ENCODE results near the gene RGMB.

RGMB gene

DNA sequence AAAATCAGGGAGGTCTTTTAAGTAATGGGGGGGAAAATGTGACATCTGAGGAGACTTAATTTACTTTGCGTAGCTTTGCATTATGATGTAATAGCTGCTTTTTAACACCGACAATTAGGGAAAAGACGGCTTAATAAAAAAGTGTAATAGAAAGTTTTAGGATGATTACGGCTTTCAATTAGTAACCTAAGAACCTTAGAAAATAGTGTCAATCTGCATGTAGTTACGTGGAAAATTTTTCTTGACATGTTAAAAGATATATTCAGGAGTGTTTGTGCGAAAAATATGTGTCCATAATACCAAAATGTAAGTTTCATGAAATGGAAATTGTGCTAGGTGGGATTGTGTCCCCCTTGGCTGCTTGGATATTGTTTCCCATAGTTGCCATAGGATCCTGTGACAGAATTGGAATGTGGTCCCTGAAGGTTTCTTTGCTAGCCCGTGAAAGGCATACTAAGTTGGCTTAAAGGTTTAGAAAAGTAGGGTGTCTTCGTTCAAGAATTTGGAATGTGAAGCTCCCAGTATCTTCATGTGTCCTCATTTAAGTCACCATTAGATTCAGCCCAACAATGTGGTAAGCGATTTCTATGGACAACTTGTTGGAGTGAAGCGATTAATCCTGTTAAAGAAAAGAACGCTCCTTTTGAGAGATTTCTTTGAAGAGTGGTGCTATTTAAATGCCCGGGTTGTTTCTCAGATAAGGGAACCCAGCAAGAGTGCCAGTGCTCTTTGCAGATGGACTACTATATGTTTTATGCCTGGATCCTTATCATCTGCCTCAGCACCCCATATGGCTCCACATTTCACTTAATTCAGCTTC, 2.0 kb downstream of the RGMB start:
- H3K27ac ChIP-seq (ENCODE audit: low read length), result no peak overlapping the region
- peak overlapping the region; percentile 100; the same call in 1 of the 2 replicates for H3K4me2 ChIP-seq (ENCODE audit: low read depth, low read length)
- TF ChIP-seq EZH2 (optimal IDR thresholded peaks at IDR 0.05; ENCODE audit: low read depth, low read length), result no peak
- TF ChIP-seq, protein P1, sequence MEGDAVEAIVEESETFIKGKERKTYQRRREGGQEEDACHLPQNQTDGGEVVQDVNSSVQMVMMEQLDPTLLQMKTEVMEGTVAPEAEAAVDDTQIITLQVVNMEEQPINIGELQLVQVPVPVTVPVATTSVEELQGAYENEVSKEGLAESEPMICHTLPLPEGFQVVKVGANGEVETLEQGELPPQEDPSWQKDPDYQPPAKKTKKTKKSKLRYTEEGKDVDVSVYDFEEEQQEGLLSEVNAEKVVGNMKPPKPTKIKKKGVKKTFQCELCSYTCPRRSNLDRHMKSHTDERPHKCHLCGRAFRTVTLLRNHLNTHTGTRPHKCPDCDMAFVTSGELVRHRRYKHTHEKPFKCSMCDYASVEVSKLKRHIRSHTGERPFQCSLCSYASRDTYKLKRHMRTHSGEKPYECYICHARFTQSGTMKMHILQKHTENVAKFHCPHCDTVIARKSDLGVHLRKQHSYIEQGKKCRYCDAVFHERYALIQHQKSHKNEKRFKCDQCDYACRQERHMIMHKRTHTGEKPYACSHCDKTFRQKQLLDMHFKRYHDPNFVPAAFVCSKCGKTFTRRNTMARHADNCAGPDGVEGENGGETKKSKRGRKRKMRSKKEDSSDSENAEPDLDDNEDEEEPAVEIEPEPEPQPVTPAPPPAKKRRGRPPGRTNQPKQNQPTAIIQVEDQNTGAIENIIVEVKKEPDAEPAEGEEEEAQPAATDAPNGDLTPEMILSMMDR (IDR thresholded peaks at IDR 0.05; ENCODE audit: low read length), result no peak
- no peak for TF ChIP-seq EZH2phosphoT487 (IDR thresholded peaks at IDR 0.05; ENCODE audit: low read length)
- no peaks in the 10 kb centered on the region for H3K9me3 ChIP-seq (replicated peaks; ENCODE audit: insufficient read depth, low read length)
- DNase-seq, result no peak
- H3K79me2 ChIP-seq (ENCODE audit: low read length), result peaks cover 19% of the 10 kb centered on the region
- H3K4me1 ChIP-seq (ENCODE audit: low read length), result peaks cover 19% of the 10 kb centered on the region
- H3K9me2 ChIP-seq (replicated peaks; ENCODE audit: insufficient read depth, low read length), result no peaks in the 10 kb centered on the region
- 0 out of 2 replicates have a peak, but pooled peaks cover 3% of the 10 kb centered on the region for H4K20me1 ChIP-seq (ENCODE audit: insufficient read depth, low read length)
- peaks cover 30% of the 10 kb centered on the region for H3F3A ChIP-seq (ENCODE audit: insufficient read depth, low read length)
- no peak overlapping the region for H2AFZ ChIP-seq (ENCODE audit: low read length)
- peaks cover 15% of the 10 kb centered on the region for H3K27me3 ChIP-seq (replicated peaks; ENCODE audit: insufficient read depth, low read length)
- peak overlapping the region; percentile 86 for H3K4me3 ChIP-seq (ENCODE audit: low read length)
- no peaks in the 10 kb centered on the region for H3K36me3 ChIP-seq (replicated peaks; ENCODE audit: insufficient read depth, low read length)
- H3K9ac ChIP-seq (ENCODE audit: low read length), result no peak overlapping the region

DNA sequence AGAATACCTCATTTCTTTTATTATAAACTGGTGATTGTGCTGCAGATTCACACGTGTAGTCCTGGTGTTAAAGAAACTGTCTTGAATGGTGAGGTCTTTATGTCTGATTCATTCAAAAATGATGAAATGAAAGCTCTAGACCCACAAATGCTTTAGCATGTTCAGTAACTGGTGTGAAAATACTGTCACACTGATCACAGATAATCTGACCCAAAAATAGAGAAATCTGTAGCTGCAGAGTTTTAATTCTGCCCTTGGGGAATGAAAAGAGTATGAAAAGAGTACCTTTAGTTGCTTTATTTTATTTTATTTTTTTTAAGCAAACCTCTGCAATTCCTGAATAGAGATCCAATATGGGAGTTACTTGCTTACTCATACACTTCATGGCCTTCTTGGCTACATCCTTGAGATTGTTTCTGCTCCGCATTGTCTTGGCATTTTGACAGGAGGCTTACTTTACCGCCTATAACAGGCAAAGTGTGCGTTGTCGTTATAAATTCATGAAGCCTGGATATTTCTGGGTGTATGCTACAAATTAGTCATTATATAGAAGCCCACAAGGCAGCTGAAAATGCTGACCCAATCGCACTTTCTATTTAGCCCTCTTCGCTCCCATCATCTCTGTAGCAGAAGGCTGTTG, 2.7 kb downstream of the RGMB start:
- Histone ChIP-seq H2AFZ (ENCODE audit: low read length) (no peak overlapping the region), H3K36me3 (replicated peaks; ENCODE audit: insufficient read depth, low read length) (no peaks in the 10 kb centered on the region), H3K27me3 (replicated peaks; ENCODE audit: insufficient read depth, low read length) (peaks cover 15% of the 10 kb centered on the region), H3K9ac (ENCODE audit: low read length) (no peak overlapping the region), H3K4me2 (ENCODE audit: low read depth, low read length) (no peak overlapping the region), H4K20me1 (ENCODE audit: insufficient read depth, low read length) (0 out of 2 replicates have a peak, but pooled peaks cover 3% of the 10 kb centered on the region), H3K79me2 (ENCODE audit: low read length) (peaks cover 19% of the 10 kb centered on the region), H3F3A (ENCODE audit: insufficient read depth, low read length) (peaks cover 23% of the 10 kb centered on the region), H3K4me3 (ENCODE audit: low read length) (no peak overlapping the region), H3K9me2 (replicated peaks; ENCODE audit: insufficient read depth, low read length) (no peaks in the 10 kb centered on the region), H3K4me1 (ENCODE audit: low read length) (peaks cover 19% of the 10 kb centered on the region), H3K27ac (ENCODE audit: low read length) (no peak overlapping the region), H3K9me3 (replicated peaks; ENCODE audit: insufficient read depth, low read length) (no peaks in the 10 kb centered on the region)
- no peak for DNase-seq
- TF ChIP-seq, protein P1 (IDR thresholded peaks at IDR 0.05; ENCODE audit: low read length), result no peak
- TF ChIP-seq EZH2 (optimal IDR thresholded peaks at IDR 0.05; ENCODE audit: low read depth, low read length) (no peak), EZH2phosphoT487 (IDR thresholded peaks at IDR 0.05; ENCODE audit: low read length) (no peak)

DNA sequence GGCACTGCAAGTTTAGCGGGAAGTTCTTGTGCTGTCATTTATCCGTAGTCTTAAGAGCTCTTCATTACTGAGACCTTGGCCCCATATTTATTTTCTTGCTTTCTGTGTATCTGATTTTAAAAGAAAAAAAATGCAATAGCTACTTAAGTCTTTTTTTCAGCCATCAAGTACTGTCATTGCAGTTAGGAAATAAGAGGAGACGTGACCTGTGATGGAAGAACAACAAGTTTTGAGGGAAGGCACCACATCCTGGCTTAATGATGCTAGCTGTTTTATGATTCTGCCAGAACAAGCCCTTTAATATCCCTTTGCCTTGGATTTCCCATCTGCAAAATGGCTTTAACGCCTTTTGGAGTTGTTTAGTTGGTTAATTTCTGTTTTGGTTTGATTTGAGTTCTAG, 3.8 kb downstream of the RGMB start:
- Histone ChIP-seq H3F3A (ENCODE audit: insufficient read depth, low read length) (peaks cover 17% of the 10 kb centered on the region), H3K9me2 (replicated peaks; ENCODE audit: insufficient read depth, low read length) (no peaks in the 10 kb centered on the region), H3K27ac (ENCODE audit: low read length) (no peak overlapping the region), H3K4me1 (ENCODE audit: low read length) (peaks cover 12% of the 10 kb centered on the region), H3K9ac (ENCODE audit: low read length) (no peak overlapping the region), H2AFZ (ENCODE audit: low read length) (no peak overlapping the region), H3K9me3 (replicated peaks; ENCODE audit: insufficient read depth, low read length) (no peaks in the 10 kb centered on the region), H3K27me3 (replicated peaks; ENCODE audit: insufficient read depth, low read length) (peaks cover 8% of the 10 kb centered on the region), H3K4me2 (ENCODE audit: low read depth, low read length) (no peak overlapping the region), H3K36me3 (replicated peaks; ENCODE audit: insufficient read depth, low read length) (no peaks in the 10 kb centered on the region), H3K79me2 (ENCODE audit: low read length) (peaks cover 19% of the 10 kb centered on the region), H3K4me3 (ENCODE audit: low read length) (no peak overlapping the region), H4K20me1 (ENCODE audit: insufficient read depth, low read length) (no peaks in the 10 kb centered on the region)
- no peak for TF ChIP-seq EZH2phosphoT487 (IDR thresholded peaks at IDR 0.05; ENCODE audit: low read length)
- TF ChIP-seq, protein P1 (IDR thresholded peaks at IDR 0.05; ENCODE audit: low read length), result no peak
- no peak for DNase-seq

All from MM.1S (cell line).